AG10803 (cell line): ENCODE results near the gene CEACAM5.
A peak's percentile ranks its signal among the peaks of the same experiment; 100 is the strongest.
"Not testable (repeated sequence)": the region's sequence is repeated elsewhere in the genome, so short reads cannot be mapped to it uniquely, and the experiment has no call there.

Source experiments
- DNase-seq: peaks from one replicate; pipeline ENCODE4 v3.0.0; 2010; ENCODE audit warnings: low read depth
- H3K4me3 ChIP-seq: 2 replicates; pipeline ENCODE4 v1.5.1; 2011; ENCODE audit warnings: mild to moderate bottlenecking, low read length, control low read depth
- TF ChIP-seq, protein P1 (sequence below): conservative IDR thresholded peaks from 2 replicates; pipeline ENCODE4 v1.5.1; 2011; ENCODE audit warnings: mild to moderate bottlenecking, low read length, control low read depth, inconsistent platforms

Gene CEACAM5

DNA sequence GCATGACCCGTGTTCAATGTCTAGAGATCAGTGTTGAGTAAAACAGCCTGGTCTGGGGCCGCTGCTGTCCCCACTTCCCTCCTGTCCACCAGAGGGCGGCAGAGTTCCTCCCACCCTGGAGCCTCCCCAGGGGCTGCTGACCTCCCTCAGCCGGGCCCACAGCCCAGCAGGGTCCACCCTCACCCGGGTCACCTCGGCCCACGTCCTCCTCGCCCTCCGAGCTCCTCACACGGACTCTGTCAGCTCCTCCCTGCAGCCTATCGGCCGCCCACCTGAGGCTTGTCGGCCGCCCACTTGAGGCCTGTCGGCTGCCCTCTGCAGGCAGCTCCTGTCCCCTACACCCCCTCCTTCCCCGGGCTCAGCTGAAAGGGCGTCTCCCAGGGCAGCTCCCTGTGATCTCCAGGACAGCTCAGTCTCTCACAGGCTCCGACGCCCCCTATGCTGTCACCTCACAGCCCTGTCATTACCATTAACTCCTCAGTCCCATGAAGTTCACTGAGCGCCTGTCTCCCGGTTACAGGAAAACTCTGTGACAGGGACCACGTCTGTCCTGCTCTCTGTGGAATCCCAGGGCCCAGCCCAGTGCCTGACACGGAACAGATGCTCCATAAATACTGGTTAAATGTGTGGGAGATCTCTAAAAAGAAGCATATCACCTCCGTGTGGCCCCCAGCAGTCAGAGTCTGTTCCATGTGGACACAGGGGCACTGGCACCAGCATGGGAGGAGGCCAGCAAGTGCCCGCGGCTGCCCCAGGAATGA lies 1.5 kb upstream of the CEACAM5 start:
- DNase-seq = peak; percentile 12
- H3K4me3 ChIP-seq = no peak overlapping the region

DNA sequence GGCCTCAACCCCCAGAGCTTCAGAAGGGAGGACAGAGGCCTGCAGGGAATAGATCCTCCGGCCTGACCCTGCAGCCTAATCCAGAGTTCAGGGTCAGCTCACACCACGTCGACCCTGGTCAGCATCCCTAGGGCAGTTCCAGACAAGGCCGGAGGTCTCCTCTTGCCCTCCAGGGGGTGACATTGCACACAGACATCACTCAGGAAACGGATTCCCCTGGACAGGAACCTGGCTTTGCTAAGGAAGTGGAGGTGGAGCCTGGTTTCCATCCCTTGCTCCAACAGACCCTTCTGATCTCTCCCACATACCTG lies 969 bp upstream of the CEACAM5 start:
- TF ChIP-seq, protein P1, sequence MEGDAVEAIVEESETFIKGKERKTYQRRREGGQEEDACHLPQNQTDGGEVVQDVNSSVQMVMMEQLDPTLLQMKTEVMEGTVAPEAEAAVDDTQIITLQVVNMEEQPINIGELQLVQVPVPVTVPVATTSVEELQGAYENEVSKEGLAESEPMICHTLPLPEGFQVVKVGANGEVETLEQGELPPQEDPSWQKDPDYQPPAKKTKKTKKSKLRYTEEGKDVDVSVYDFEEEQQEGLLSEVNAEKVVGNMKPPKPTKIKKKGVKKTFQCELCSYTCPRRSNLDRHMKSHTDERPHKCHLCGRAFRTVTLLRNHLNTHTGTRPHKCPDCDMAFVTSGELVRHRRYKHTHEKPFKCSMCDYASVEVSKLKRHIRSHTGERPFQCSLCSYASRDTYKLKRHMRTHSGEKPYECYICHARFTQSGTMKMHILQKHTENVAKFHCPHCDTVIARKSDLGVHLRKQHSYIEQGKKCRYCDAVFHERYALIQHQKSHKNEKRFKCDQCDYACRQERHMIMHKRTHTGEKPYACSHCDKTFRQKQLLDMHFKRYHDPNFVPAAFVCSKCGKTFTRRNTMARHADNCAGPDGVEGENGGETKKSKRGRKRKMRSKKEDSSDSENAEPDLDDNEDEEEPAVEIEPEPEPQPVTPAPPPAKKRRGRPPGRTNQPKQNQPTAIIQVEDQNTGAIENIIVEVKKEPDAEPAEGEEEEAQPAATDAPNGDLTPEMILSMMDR = no peak
- no peak overlapping the region for H3K4me3 ChIP-seq
- DNase-seq = no peak

More for the DNA sequence above, 1.5 kb upstream of the CEACAM5 start:
- TF ChIP-seq, protein P1 = peak; percentile 52

- DNase-seq = no peak
These were observed 505 bp upstream of the CEACAM5 start for GRCh38 chr19:41707871-41708371.

DNA sequence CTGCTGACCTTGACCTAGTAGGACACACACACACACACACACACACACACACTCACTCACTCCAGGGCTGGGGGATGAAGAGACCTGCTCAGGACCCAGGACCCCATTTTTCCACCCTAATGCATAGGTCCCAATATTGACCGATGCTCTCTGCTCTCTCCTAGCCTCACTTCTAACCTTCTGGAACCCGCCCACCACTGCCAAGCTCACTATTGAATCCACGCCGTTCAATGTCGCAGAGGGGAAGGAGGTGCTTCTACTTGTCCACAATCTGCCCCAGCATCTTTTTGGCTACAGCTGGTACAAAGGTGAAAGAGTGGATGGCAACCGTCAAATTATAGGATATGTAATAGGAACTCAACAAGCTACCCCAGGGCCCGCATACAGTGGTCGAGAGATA lies 1.1 kb downstream of the CEACAM5 start:
- not testable (repeated sequence) for DNase-seq, H3K4me3 ChIP-seq

More at GRCh38 chr19:41707871-41708371, 505 bp upstream of the CEACAM5 start:
- TF ChIP-seq, protein P1 = no peak
- no peak overlapping the region for H3K4me3 ChIP-seq

GRCh38 chr19:41709951-41710645 lies 1.7 kb downstream of the CEACAM5 start:
- TF ChIP-seq, protein P1 = no peak

DNA sequence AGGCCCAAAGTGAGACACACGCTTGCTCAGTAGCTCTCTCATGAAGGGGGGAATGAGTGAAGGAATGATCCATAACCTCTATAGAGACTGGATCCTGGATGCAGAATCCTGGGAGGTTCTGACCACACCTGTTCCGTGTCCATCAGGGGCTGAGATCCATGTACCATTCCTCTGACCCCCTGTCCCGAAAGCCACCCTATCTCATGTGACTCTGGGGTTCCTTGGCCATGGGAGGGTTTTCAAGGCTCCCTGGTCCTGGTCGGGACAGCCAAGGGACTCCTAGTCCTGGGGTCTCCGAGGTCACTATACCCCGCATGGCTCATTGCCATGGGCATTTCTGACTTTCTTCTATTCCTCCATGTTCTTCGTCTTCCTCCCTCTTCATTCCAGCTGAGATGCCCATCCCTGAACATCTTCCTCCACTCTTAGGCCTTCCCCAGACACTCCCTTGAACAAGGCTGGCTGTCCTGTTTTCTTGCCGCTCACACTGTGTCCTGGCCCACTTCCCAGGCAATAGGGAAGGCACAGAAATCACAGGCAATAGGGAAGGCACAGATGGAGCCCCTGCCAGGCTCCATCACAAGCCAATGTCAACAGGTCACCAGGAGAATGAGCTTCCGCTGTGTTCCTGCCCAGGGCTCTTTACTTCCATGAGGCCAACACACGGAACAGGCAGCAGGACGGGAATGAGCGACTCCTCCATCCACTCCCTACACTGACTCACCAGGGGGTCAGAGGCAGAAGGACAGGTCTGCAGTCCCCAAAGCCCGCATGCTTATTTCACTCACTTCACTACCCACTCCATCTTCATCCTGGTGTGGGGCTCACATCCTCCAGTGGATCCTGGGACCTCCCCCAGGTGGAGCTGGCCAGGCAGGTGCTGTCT lies 3.2 kb downstream of the CEACAM5 start:
- TF ChIP-seq, protein P1 = no peak
- H3K4me3 ChIP-seq = no peak overlapping the region
- DNase-seq = no peak

More at GRCh38 chr19:41709951-41710645, 1.7 kb downstream of the CEACAM5 start:
- no peak for DNase-seq
- no peak overlapping the region for H3K4me3 ChIP-seq

DNA sequence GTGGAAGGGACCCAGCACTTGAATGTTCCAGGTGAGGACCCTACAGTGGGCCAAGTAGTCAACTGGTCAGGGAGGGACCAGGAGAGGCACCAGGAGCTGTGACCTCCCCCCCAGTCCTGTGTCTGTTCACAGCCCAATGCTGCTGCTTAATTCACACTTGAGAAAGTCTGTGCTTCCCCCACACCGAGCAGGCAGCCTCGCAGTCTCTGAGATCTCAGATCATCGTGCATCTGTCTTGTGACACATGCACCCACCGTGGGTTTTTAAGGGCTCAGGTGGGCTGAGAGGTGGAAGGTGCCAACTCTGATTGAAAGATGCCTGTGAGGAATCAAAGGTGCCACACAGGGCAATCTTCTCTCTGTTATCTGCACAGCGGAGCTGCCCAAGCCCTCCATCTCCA lies 6.2 kb downstream of the CEACAM5 start:
- TF ChIP-seq, protein P1 = no peak
- H3K4me3 ChIP-seq = no peak overlapping the region
- no peak for DNase-seq
